ENCODE results near the gene CLEC19A.

CLEC19A gene

GRCh38 chr16:19297454-19297853, 11.9 kb downstream of the CLEC19A start:
- no peak overlapping the region for H2AFZ ChIP-seq (ENCODE audit: low read length, unreplicated experiment)
- peaks cover 80% of the 10 kb centered on the region for H3K27me3 ChIP-seq (ENCODE audit: insufficient read depth, low read length)
- no peaks in the 10 kb centered on the region for H3K36me3 ChIP-seq (ENCODE audit: insufficient read depth, low read length)
- no peak overlapping the region for H3K4me3 ChIP-seq (ENCODE audit: low read depth, low read length)
- H3K27ac ChIP-seq (ENCODE audit: low read depth, low read length), result no peak overlapping the region
- H3K79me2 ChIP-seq (ENCODE audit: control insufficient read depth, insufficient read depth, low read length, unreplicated experiment), result no peaks in the 10 kb centered on the region
- H3K4me1 ChIP-seq (ENCODE audit: control insufficient read depth, insufficient read depth, low read length, unreplicated experiment), result no peaks in the 10 kb centered on the region

- H3K27me3 ChIP-seq (ENCODE audit: insufficient read depth, low read length), result peaks cover 82% of the 10 kb centered on the region
- H3K4me3 ChIP-seq (ENCODE audit: low read depth, low read length), result no peak overlapping the region
- H2AFZ ChIP-seq (ENCODE audit: low read length, unreplicated experiment), result no peak overlapping the region
- H3K36me3 ChIP-seq (ENCODE audit: insufficient read depth, low read length), result no peaks in the 10 kb centered on the region
- H3K27ac ChIP-seq (ENCODE audit: low read depth, low read length), result no peak overlapping the region
- no peaks in the 10 kb centered on the region for H3K4me1 ChIP-seq (ENCODE audit: control insufficient read depth, insufficient read depth, low read length, unreplicated experiment)
- H3K79me2 ChIP-seq (ENCODE audit: control insufficient read depth, insufficient read depth, low read length, unreplicated experiment), result no peaks in the 10 kb centered on the region
These were observed 14.0 kb downstream of the CLEC19A start for GRCh38 chr16:19299565-19299964.

- Histone ChIP-seq H3K27ac (ENCODE audit: low read depth, low read length) (no peak overlapping the region), H2AFZ (ENCODE audit: low read length, unreplicated experiment) (no peak overlapping the region), H3K4me3 (ENCODE audit: low read depth, low read length) (no peak overlapping the region), H3K36me3 (ENCODE audit: insufficient read depth, low read length) (no peaks in the 10 kb centered on the region), H3K79me2 (ENCODE audit: control insufficient read depth, insufficient read depth, low read length, unreplicated experiment) (no peaks in the 10 kb centered on the region), H3K27me3 (ENCODE audit: insufficient read depth, low read length) (peaks cover 61% of the 10 kb centered on the region), H3K4me1 (ENCODE audit: control insufficient read depth, insufficient read depth, low read length, unreplicated experiment) (no peaks in the 10 kb centered on the region)
These were observed 16.4 kb downstream of the CLEC19A start for GRCh38 chr16:19301931-19302330.

- H2AFZ ChIP-seq (ENCODE audit: low read length, unreplicated experiment), result no peak overlapping the region
These were observed 19.2 kb downstream of the CLEC19A start for GRCh38 chr16:19304750-19305149.

GRCh38 chr16:19305443-19305842, 19.9 kb downstream of the CLEC19A start:
- Histone ChIP-seq H3K79me2 (ENCODE audit: control insufficient read depth, insufficient read depth, low read length, unreplicated experiment) (no peaks in the 10 kb centered on the region), H3K36me3 (ENCODE audit: insufficient read depth, low read length) (no peaks in the 10 kb centered on the region), H3K4me3 (ENCODE audit: low read depth, low read length) (no peak overlapping the region), H3K4me1 (ENCODE audit: control insufficient read depth, insufficient read depth, low read length, unreplicated experiment) (no peaks in the 10 kb centered on the region), H2AFZ (ENCODE audit: low read length, unreplicated experiment) (no peak overlapping the region), H3K27ac (ENCODE audit: low read depth, low read length) (no peak overlapping the region), H3K27me3 (ENCODE audit: insufficient read depth, low read length) (peaks cover 58% of the 10 kb centered on the region)

More at GRCh38 chr16:19304750-19305149, 19.2 kb downstream of the CLEC19A start:
- H3K79me2 ChIP-seq (ENCODE audit: control insufficient read depth, insufficient read depth, low read length, unreplicated experiment), result no peaks in the 10 kb centered on the region
- peaks cover 53% of the 10 kb centered on the region for H3K27me3 ChIP-seq (ENCODE audit: insufficient read depth, low read length)
- no peaks in the 10 kb centered on the region for H3K36me3 ChIP-seq (ENCODE audit: insufficient read depth, low read length)
- no peak overlapping the region for H3K4me3 ChIP-seq (ENCODE audit: low read depth, low read length)
- H3K27ac ChIP-seq (ENCODE audit: low read depth, low read length), result no peak overlapping the region
- no peaks in the 10 kb centered on the region for H3K4me1 ChIP-seq (ENCODE audit: control insufficient read depth, insufficient read depth, low read length, unreplicated experiment)

- H3K27me3 ChIP-seq (ENCODE audit: insufficient read depth, low read length), result peaks cover 60% of the 10 kb centered on the region
- H3K36me3 ChIP-seq (ENCODE audit: insufficient read depth, low read length), result no peaks in the 10 kb centered on the region
- no peak overlapping the region for H2AFZ ChIP-seq (ENCODE audit: low read length, unreplicated experiment)
- no peak overlapping the region for H3K4me3 ChIP-seq (ENCODE audit: low read depth, low read length)
- H3K4me1 ChIP-seq (ENCODE audit: control insufficient read depth, insufficient read depth, low read length, unreplicated experiment), result no peaks in the 10 kb centered on the region
- no peaks in the 10 kb centered on the region for H3K79me2 ChIP-seq (ENCODE audit: control insufficient read depth, insufficient read depth, low read length, unreplicated experiment)
- H3K27ac ChIP-seq (ENCODE audit: low read depth, low read length), result no peak overlapping the region
These were observed 22.2 kb downstream of the CLEC19A start for GRCh38 chr16:19307587-19308241.

GRCh38 chr16:19308392-19308791, 22.9 kb downstream of the CLEC19A start:
- peaks cover 60% of the 10 kb centered on the region for H3K27me3 ChIP-seq (ENCODE audit: insufficient read depth, low read length)
- no peak overlapping the region for H2AFZ ChIP-seq (ENCODE audit: low read length, unreplicated experiment)
- no peaks in the 10 kb centered on the region for H3K79me2 ChIP-seq (ENCODE audit: control insufficient read depth, insufficient read depth, low read length, unreplicated experiment)
- H3K4me3 ChIP-seq (ENCODE audit: low read depth, low read length), result no peak overlapping the region
- H3K4me1 ChIP-seq (ENCODE audit: control insufficient read depth, insufficient read depth, low read length, unreplicated experiment), result no peaks in the 10 kb centered on the region
- H3K36me3 ChIP-seq (ENCODE audit: insufficient read depth, low read length), result no peaks in the 10 kb centered on the region
- H3K27ac ChIP-seq (ENCODE audit: low read depth, low read length), result no peak overlapping the region

GRCh38 chr16:19309178-19309577, 23.6 kb downstream of the CLEC19A start:
- no peak overlapping the region for H3K4me3 ChIP-seq (ENCODE audit: low read depth, low read length)
- no peaks in the 10 kb centered on the region for H3K36me3 ChIP-seq (ENCODE audit: insufficient read depth, low read length)
- no peak overlapping the region for H3K27ac ChIP-seq (ENCODE audit: low read depth, low read length)
- H3K4me1 ChIP-seq (ENCODE audit: control insufficient read depth, insufficient read depth, low read length, unreplicated experiment), result no peaks in the 10 kb centered on the region
- H3K27me3 ChIP-seq (ENCODE audit: insufficient read depth, low read length), result peaks cover 60% of the 10 kb centered on the region
- H3K79me2 ChIP-seq (ENCODE audit: control insufficient read depth, insufficient read depth, low read length, unreplicated experiment), result no peaks in the 10 kb centered on the region
- H2AFZ ChIP-seq (ENCODE audit: low read length, unreplicated experiment), result no peak overlapping the region

GRCh38 chr16:19314718-19315425, 29.3 kb downstream of the CLEC19A start:
- no peak overlapping the region for H3K27ac ChIP-seq (ENCODE audit: low read depth, low read length)
- no peaks in the 10 kb centered on the region for H3K4me1 ChIP-seq (ENCODE audit: control insufficient read depth, insufficient read depth, low read length, unreplicated experiment)
- no peaks in the 10 kb centered on the region for H3K36me3 ChIP-seq (ENCODE audit: insufficient read depth, low read length)
- H3K27me3 ChIP-seq (ENCODE audit: insufficient read depth, low read length), result peaks cover 70% of the 10 kb centered on the region
- no peak overlapping the region for H3K4me3 ChIP-seq (ENCODE audit: low read depth, low read length)
- no peak overlapping the region for H2AFZ ChIP-seq (ENCODE audit: low read length, unreplicated experiment)
- no peaks in the 10 kb centered on the region for H3K79me2 ChIP-seq (ENCODE audit: control insufficient read depth, insufficient read depth, low read length, unreplicated experiment)

GRCh38 chr16:19315889-19316433, 30.4 kb downstream of the CLEC19A start:
- Histone ChIP-seq H3K4me1 (ENCODE audit: control insufficient read depth, insufficient read depth, low read length, unreplicated experiment) (no peaks in the 10 kb centered on the region), H3K36me3 (ENCODE audit: insufficient read depth, low read length) (no peaks in the 10 kb centered on the region), H3K79me2 (ENCODE audit: control insufficient read depth, insufficient read depth, low read length, unreplicated experiment) (no peaks in the 10 kb centered on the region), H2AFZ (ENCODE audit: low read length, unreplicated experiment) (no peak overlapping the region), H3K27ac (ENCODE audit: low read depth, low read length) (no peak overlapping the region), H3K27me3 (ENCODE audit: insufficient read depth, low read length) (peaks cover 73% of the 10 kb centered on the region), H3K4me3 (ENCODE audit: low read depth, low read length) (no peak overlapping the region)

- Histone ChIP-seq H3K27ac (ENCODE audit: low read depth, low read length) (no peak overlapping the region), H3K27me3 (ENCODE audit: insufficient read depth, low read length) (peaks cover 71% of the 10 kb centered on the region), H3K4me1 (ENCODE audit: control insufficient read depth, insufficient read depth, low read length, unreplicated experiment) (no peaks in the 10 kb centered on the region), H2AFZ (ENCODE audit: low read length, unreplicated experiment) (no peak overlapping the region), H3K36me3 (ENCODE audit: insufficient read depth, low read length) (no peaks in the 10 kb centered on the region), H3K79me2 (ENCODE audit: control insufficient read depth, insufficient read depth, low read length, unreplicated experiment) (no peaks in the 10 kb centered on the region), H3K4me3 (ENCODE audit: low read depth, low read length) (no peak overlapping the region)
These were observed 31.3 kb downstream of the CLEC19A start for GRCh38 chr16:19316846-19317245.

All from ACC112 (cell line).